GM12878 (cell line): ENCODE data around the gene LILRB4. TPM values are rescaled to one million over a fixed set of nuclear protein-coding genes. Genes with fewer than 3 reads are reported as not detected.
A peak's percentile ranks its signal among the peaks of the same experiment; 100 is the strongest.

ENCODE experiments used
- ATAC-seq: fragments of 200-7000 bp; cut with Tn5 transposase; 3 replicates; pipeline ENCODE4 v1.9.1; 2020; ENCODE audit warnings: mild to moderate bottlenecking, moderate library complexity
- BruUV-seq: library from RNA; stranded (reverse); fragments of 400-500 nt; replicated peaks from 2 replicates; lab custom pipeline; 2021; lab: Mats Ljungman, UMichigan
- CTCF ChIA-PET: fragments of 300-600 bp; sonication (Branson Sonifier 250); formaldehyde crosslinking; extraction: SDS; loops from one replicate; lab custom pipeline; 2021; ENCODE audit warnings: inconsistent platforms; lab: Yijun Ruan, JAX
- POLR2A ChIA-PET: fragments of 350-600 bp; formaldehyde crosslinking; extraction: SDS; loops from one replicate; lab custom pipeline; 2021; ENCODE audit warnings: inconsistent platforms; lab: Charles Lee
- RAD21 ChIA-PET: fragments of 300-600 bp; sonication (Branson Sonifier 250); formaldehyde crosslinking; loops from one replicate; lab custom pipeline; 2023; ENCODE audit warnings: antibody characterized with exemption; ENCODE audit not compliant: unreplicated experiment; lab: Charles Lee
- SMC1A ChIA-PET: fragments of 300-600 bp; sonication (Branson Sonifier 250); formaldehyde crosslinking; loops from one replicate; lab custom pipeline; 2023; ENCODE audit not compliant: unreplicated experiment, uncharacterized antibody; lab: Charles Lee
- DNase-seq: peaks from one replicate; pipeline ENCODE4 v3.0.0-alpha.2; 2011; ENCODE audit warnings: low read depth, low spot score
- FAIRE-seq: peaks from 3 replicates; lab custom pipeline; 2011; peaks lifted over from hg19 to GRCh38; lab: Jason Lieb, UNC
- H2AFZ ChIP-seq: 2 replicates; pipeline ENCODE4 v1.6.0; 2011; ENCODE audit warnings: low read depth, low read length, control low read depth; ENCODE audit not compliant: control insufficient read depth
- H3K27ac ChIP-seq: 2 replicates; pipeline ENCODE4 v1.5.1; 2011; ENCODE audit warnings: control low read depth; ENCODE audit not compliant: control insufficient read depth, insufficient read depth
- H3K27me3 ChIP-seq, 2 experiments: replicated peaks in 1 of 2; 2 replicates each; pipeline versions ENCODE4 v1.6.0 to v1.6.1; 2011; ENCODE audit warnings: low read length in 1 of 2; ENCODE audit not compliant: control insufficient read depth in 2 of 2, insufficient read depth in 2 of 2
- H3K36me3 ChIP-seq, 2 experiments: 2 replicates each; pipeline ENCODE4 v1.5.1; 2011; ENCODE audit warnings: low read length in 1 of 2; ENCODE audit not compliant: control insufficient read depth in 2 of 2, insufficient read depth in 2 of 2
- H3K4me1 ChIP-seq: 2 replicates; pipeline ENCODE4 v1.6.1; 2011; ENCODE audit warnings: mild to moderate bottlenecking, low read length, moderate library complexity, mixed read lengths; ENCODE audit not compliant: control insufficient read depth, insufficient read depth
- H3K4me2 ChIP-seq: 2 replicates; pipeline ENCODE4 v1.6.0; 2011; ENCODE audit warnings: control low read depth; ENCODE audit not compliant: control insufficient read depth, insufficient read depth
- H3K4me3 ChIP-seq: fragments of 200-600 bp; sonication (generic); 2 replicates; pipeline ENCODE4 v1.5.1; 2016
- H3K79me2 ChIP-seq: 2 replicates; pipeline ENCODE4 v1.6.0; 2011; ENCODE audit warnings: low read length; ENCODE audit not compliant: control insufficient read depth, insufficient read depth
- H3K9ac ChIP-seq: 2 replicates; pipeline ENCODE4 v1.8.0; 2011; ENCODE audit warnings: low read length, control low read depth, mixed read lengths; ENCODE audit not compliant: control insufficient read depth, insufficient read depth
- H3K9me3 ChIP-seq: replicated peaks from 3 replicates; pipeline ENCODE4 v1.5.1; 2011; ENCODE audit warnings: mild to moderate bottlenecking, low read length; ENCODE audit not compliant: control insufficient read depth, insufficient read depth
- H4K20me1 ChIP-seq: 2 replicates; pipeline ENCODE4 v1.6.0; 2011; ENCODE audit not compliant: control insufficient read depth, insufficient read depth
- BMI1 ChIP-seq: fragments of 450-650 bp; IDR thresholded peaks from 2 replicates; pipeline ENCODE4 v1.6.1; 2016; ENCODE audit warnings: mild to moderate bottlenecking, moderate library complexity, borderline replicate concordance
- CHD1 ChIP-seq: IDR thresholded peaks from 2 replicates; pipeline ENCODE4 v1.6.1; 2012; ENCODE audit warnings: low read depth, low read length, improper control_type of control experiment
- E2F4 ChIP-seq: IDR thresholded peaks from 2 replicates; pipeline ENCODE4 v1.6.1; 2012; ENCODE audit warnings: low read depth, low read length, improper control_type of control experiment
- FOXK2 ChIP-seq: fragments of 450-650 bp; IDR thresholded peaks from 2 replicates; pipeline ENCODE4 v1.6.1; 2017; ENCODE audit warnings: mild to moderate bottlenecking, moderate library complexity
- NFYB ChIP-seq: IDR thresholded peaks from 2 replicates; pipeline ENCODE4 v1.6.1; 2011; ENCODE audit warnings: low read depth, mild to moderate bottlenecking, low read length, improper control_type of control experiment, moderate library complexity; ENCODE audit not compliant: insufficient read depth
- NRF1 ChIP-seq: conservative IDR thresholded peaks from 2 replicates; pipeline ENCODE4 v1.6.1; 2011; ENCODE audit warnings: mild to moderate bottlenecking, low read depth, low read length, improper control_type of control experiment
- PAX5 ChIP-seq: IDR thresholded peaks from 2 replicates; pipeline ENCODE4 v1.6.1; 2011; ENCODE audit warnings: low read depth, low read length, borderline replicate concordance
- PAX8 ChIP-seq: fragments of 450-650 bp; IDR thresholded peaks from 2 replicates; pipeline ENCODE4 v1.6.1; 2017; ENCODE audit warnings: mild to moderate bottlenecking, moderate library complexity
- STAT1 ChIP-seq: fragments of 450-650 bp; conservative IDR thresholded peaks from 2 replicates; pipeline ENCODE4 v1.6.1; 2014; ENCODE audit warnings: antibody characterized with exemption, mild to moderate bottlenecking
- SUPT20H ChIP-seq: IDR thresholded peaks from 2 replicates; pipeline ENCODE4 v1.6.1; 2011; ENCODE audit warnings: low read depth, mild to moderate bottlenecking, low read length, moderate library complexity, borderline replicate concordance; ENCODE audit not compliant: control insufficient read depth
- WRNIP1 ChIP-seq: IDR thresholded peaks from 2 replicates; pipeline ENCODE4 v1.6.1; 2011; ENCODE audit warnings: low read depth, low read length, improper control_type of control experiment, borderline replicate concordance
- YBX1 ChIP-seq: fragments of 450-650 bp; IDR thresholded peaks from 2 replicates; pipeline ENCODE4 v1.6.1; 2016; ENCODE audit warnings: antibody characterized with exemption
- ZBED1 ChIP-seq: IDR thresholded peaks from 2 replicates; pipeline ENCODE4 v1.6.1; 2016; ENCODE audit warnings: borderline replicate concordance
- ZBTB4 ChIP-seq: fragments of 450-650 bp; formaldehyde crosslinking; IDR thresholded peaks from 2 replicates; pipeline ENCODE4 v1.4.0; 2022; ENCODE audit warnings: mild to moderate bottlenecking, moderate library complexity
- ZBTB40 ChIP-seq: fragments of 450-650 bp; IDR thresholded peaks from 2 replicates; pipeline ENCODE4 v1.6.1; 2016; ENCODE audit warnings: mild to moderate bottlenecking, moderate library complexity, borderline replicate concordance
- WGBS: methylation state at CpG from one replicate; pipeline ENCODE4 v1.1.6; 2016; ENCODE audit warnings: low lambda C conversion rate; ENCODE audit not compliant: insufficient replicate concordance, insufficient coverage; ENCODE audit errors: missing lambda C conversion rate; 5-methylcytosine and 5-hydroxymethylcytosine counted together
- in situ Hi-C: fragments of 300-500 bp; cut with MboI; formaldehyde crosslinking; loops from 9 replicates; pipeline ENCODE4 v1.14.3; 2018; ENCODE audit warnings: mixed read lengths
- intact Hi-C: fragments of 100-400 bp; cut with micrococcal nuclease; formaldehyde crosslinking; loops from one replicate; pipeline ENCODE4 v1.14.2; 2022; ENCODE audit not compliant: unreplicated experiment
- polyA plus RNA-seq, 11 experiments: library from polyadenylated mRNA; depleted of rRNA in 4 of 11; unstranded in 6 of 11; stranded (reverse) in 5 of 11; fragments of >200 nt; fragmentation: Nextera tagmentation in 4 of 11; fragmentation: Illumina TruSeq in 1 of 11; extraction: Ambion mirVana in 4 of 11; extraction: Trizol in 1 of 11; gene quantifications; 1 replicate in 1 of 11; 2 replicates in 10 of 11; pipeline versions ENCODE4 v1.2.1 to v1.2.3, GENCODE V29; 2011 to 2016; ENCODE audit warnings: inconsistent platforms in 2 of 11, missing spikeins in 2 of 11, low read depth in 1 of 11
- total RNA-seq, 4 experiments: library from RNA; depleted of rRNA in 3 of 4; stranded (reverse); fragments of >200 nt in 3 of 4; fragmentation: Illumina TruSeq in 1 of 4; extraction: Trizol in 1 of 4; gene quantifications; 2 replicates each; pipeline versions ENCODE4 v1.2.1 to v1.2.3, GENCODE V29; 2013 to 2021

LILRB4 gene
- total and polyA plus RNA-seq, 10 of the 15 experiments (the other 5 are each of a cell fraction or from before 2014, with no cell fraction given) = 2.0 to 39.8 (median 16.0) TPM

GRCh38 chr19:54614726-54615125, 48.1 kb upstream of the LILRB4 start (continued):
- TF ChIP-seq E2F4 (no peak), ZBED1 (no peak), NRF1 (no peak), STAT1 (no peak), CHD1 (no peak)

- peak; percentile 49 for ATAC-seq
- intact Hi-C loops = loop anchor here (2.0 to 10.0 kb wide), 4 partner anchors 64 to 769 kb away; partner anchors contain the start of genes RPL28 and TMEM238
- no peak for TF ChIP-seq STAT1
- TF ChIP-seq WRNIP1 = no peak
- TF ChIP-seq SUPT20H = no peak
- no peak for TF ChIP-seq NFYB
- no peak for TF ChIP-seq YBX1
- TF ChIP-seq ZBTB4 (CRISPR knock-in tag) = no peak
- no peak for TF ChIP-seq BMI1
- no peak for TF ChIP-seq PAX5
- TF ChIP-seq FOXK2 = no peak
- TF ChIP-seq PAX8 = no peak
- TF ChIP-seq ZBTB40 = no peak
Measured at GRCh38 chr19:54616057-54616456, 46.7 kb upstream of the LILRB4 start.

More at GRCh38 chr19:54616057-54616456, 46.7 kb upstream of the LILRB4 start:
- Histone ChIP-seq H3K4me2 (peak overlapping the region; percentile 87), H2AFZ (no peak overlapping the region), H3K4me3 (peak overlapping the region; percentile 96), H3K9ac (peak overlapping the region; percentile 96), H3K79me2 (peaks cover 45% of the 10 kb centered on the region), H3K9me3 (peaks cover 12% of the 10 kb centered on the region), H3K27me3 (no peaks in the 10 kb centered on the region), H3K36me3 (no peaks in the 10 kb centered on the region; a peak in 1 of 4 replicates), H4K20me1 (no peaks in the 10 kb centered on the region), H3K4me1 (peaks cover 18% of the 10 kb centered on the region), H3K27ac (peak overlapping the region; percentile 98)
- ChIA-PET RAD21 (interaction anchor here (0.7 to 2.8 kb wide), 7 partner anchors 9 to 130 kb away, joined by 3 to 17 read pairs (median 4); partner anchors contain the start of gene LILRB4), POLR2A (interaction anchor here (1.0 to 3.0 kb wide), 5 partner anchors 8 to 638 kb away, joined by 3 to 14 read pairs (median 4); partner anchors contain the start of gene LENG8), SMC1A (interaction anchor here (1.0 to 3.9 kb wide), 12 partner anchors 9 to 94 kb away, joined by 3 to 27 read pairs (median 4); no protein-coding TSS in a partner anchor), CTCF (interaction anchor here (0.7 to 8.3 kb wide), 8 partner anchors 9 to 350 kb away, joined by 3 to 56 read pairs (median 7); partner anchors contain the start of gene LILRB4)
- FAIRE-seq (peak; percentile 70), DNase-seq (peak; percentile 52)
- no TSS peak for BruUV-seq
- in situ Hi-C loops = no loop called here
- WGBS = 2% methylated on average over 3 of the region's 3 CpGs
